Brain pericyte (primary cell): Measurements from ENCODE around the gene ABHD16A.

Experiments
- DNase-seq: peaks from one replicate; pipeline ENCODE4 v3.0.0-alpha.2; 2012; ENCODE audit warnings: low read depth, low spot score

The ABHD16A gene

GRCh38 chr6:31702819-31703716 is at the start of gene ABHD16A:
ABHD16A (minus strand) TSS chr6:31703324; CDS start chr6:31703281, 43 bp downstream.
- peak; percentile 96 for DNase-seq

GRCh38 chr6:31752739-31753319 is 49.7 kb upstream of the ABHD16A start:
- DNase-seq: no peak

- DNase-seq: no peak
These were observed 47.4 kb upstream of the ABHD16A start for GRCh38 chr6:31750411-31751022.

- no peak for DNase-seq
These were observed 46.3 kb upstream of the ABHD16A start for GRCh38 chr6:31749301-31750036.

- no peak for DNase-seq
These were observed 41.3 kb upstream of the ABHD16A start for GRCh38 chr6:31744422-31744821.

GRCh38 chr6:31742894-31743293 is 39.8 kb upstream of the ABHD16A start:
- DNase-seq: no peak

GRCh38 chr6:31741815-31742214 is 38.7 kb upstream of the ABHD16A start:
- no peak for DNase-seq

GRCh38 chr6:31740397-31741223 is 37.5 kb upstream of the ABHD16A start:
- no peak for DNase-seq

- DNase-seq: peak; percentile 96
These were observed 36.7 kb upstream of the ABHD16A start, which contains the start of gene MSH5 for GRCh38 chr6:31739639-31740396. MSH5 (plus strand) TSS chr6:31740005; CDS start chr6:31740467, 462 bp downstream.

- DNase-seq: no peak
These were observed 35.2 kb upstream of the ABHD16A start for GRCh38 chr6:31737991-31738979.

GRCh38 chr6:31737315-31737990 is 34.3 kb upstream of the ABHD16A start:
- no peak for DNase-seq

- DNase-seq: no peak
These were observed 33.7 kb upstream of the ABHD16A start for GRCh38 chr6:31736768-31737314.

GRCh38 chr6:31736021-31736767 is 33.1 kb upstream of the ABHD16A start, which contains the start of gene CLIC1:
CLIC1 (minus strand) TSS chr6:31736530; CDS start chr6:31736300, 230 bp downstream.
- DNase-seq: no peak

- DNase-seq: no peak
These were observed 31.8 kb upstream of the ABHD16A start for GRCh38 chr6:31734821-31735406.

- no peak for DNase-seq
These were observed 31.2 kb upstream of the ABHD16A start for GRCh38 chr6:31734247-31734820.

GRCh38 chr6:31733734-31734133 is 30.6 kb upstream of the ABHD16A start:
- DNase-seq: no peak
